Forelimb muscle (tissue), 1 donor: ENCODE data around the gene PDE11A. TPM values are rescaled to one million over a fixed set of nuclear protein-coding genes. Genes with fewer than 3 reads are reported as not detected.

Experiments used
- DNase-seq: peaks from one replicate; pipeline ENCODE4 v3.0.0-alpha.2; 2013; ENCODE audit warnings: low read depth
- polyA plus RNA-seq: library from polyadenylated mRNA; unstranded; fragments of 120-200 nt; gene quantifications from one replicate; pipeline ENCODE4 v1.2.1, GENCODE V29; 2013; ENCODE audit not compliant: insufficient read length

Gene PDE11A
- polyA plus RNA-seq, 1 donor: 1.00 TPM

- no peak for DNase-seq
Observed at GRCh38 chr2:177923323-177923722, 149.3 kb downstream of the PDE11A start.

- no peak for DNase-seq
Observed at GRCh38 chr2:177921726-177922125, 150.9 kb downstream of the PDE11A start.

GRCh38 chr2:177917169-177917568 lies 155.4 kb downstream of the PDE11A start:
- DNase-seq: no peak

GRCh38 chr2:177916342-177916741 lies 156.2 kb downstream of the PDE11A start:
- DNase-seq: no peak

GRCh38 chr2:177914247-177914646 lies 158.3 kb downstream of the PDE11A start:
- no peak for DNase-seq

DNA sequence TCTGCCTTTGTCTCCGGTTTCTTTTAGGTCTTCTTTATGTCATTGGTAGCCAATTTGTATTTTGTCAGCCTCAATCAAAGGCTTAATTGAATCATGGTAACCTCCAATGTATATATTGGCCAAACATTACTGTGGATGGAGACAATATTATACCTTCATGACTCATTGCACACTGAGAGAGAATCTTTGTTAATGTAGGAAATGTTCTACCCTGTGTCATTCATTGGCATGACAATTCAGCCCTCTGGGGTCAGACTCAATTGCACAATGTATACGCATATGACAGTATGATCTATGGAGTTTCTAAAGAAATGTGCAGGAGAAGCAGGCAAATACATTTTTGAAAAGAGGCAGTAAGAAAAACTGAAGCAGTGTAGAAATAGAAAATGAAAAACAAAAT lies 162.6 kb downstream of the PDE11A start:
- no peak for DNase-seq

DNA sequence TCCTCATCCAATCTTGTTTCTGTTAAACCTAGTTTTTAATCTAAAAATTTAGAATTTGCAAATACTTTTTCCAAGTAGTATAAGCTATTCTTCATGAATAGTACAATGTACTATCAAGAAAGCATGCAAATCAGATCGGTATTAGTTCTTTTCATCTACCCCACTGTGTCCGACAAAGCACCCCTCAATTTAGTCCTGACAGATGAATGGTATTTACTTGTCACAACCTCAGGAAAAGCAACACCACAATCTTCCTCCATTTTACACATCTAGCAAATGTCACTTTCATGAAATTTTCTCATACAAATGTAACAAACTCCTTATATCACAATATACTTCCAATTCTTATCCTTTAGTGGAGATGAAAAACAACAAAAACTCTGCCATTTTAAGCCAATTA lies 163.8 kb downstream of the PDE11A start:
- DNase-seq: no peak

DNA sequence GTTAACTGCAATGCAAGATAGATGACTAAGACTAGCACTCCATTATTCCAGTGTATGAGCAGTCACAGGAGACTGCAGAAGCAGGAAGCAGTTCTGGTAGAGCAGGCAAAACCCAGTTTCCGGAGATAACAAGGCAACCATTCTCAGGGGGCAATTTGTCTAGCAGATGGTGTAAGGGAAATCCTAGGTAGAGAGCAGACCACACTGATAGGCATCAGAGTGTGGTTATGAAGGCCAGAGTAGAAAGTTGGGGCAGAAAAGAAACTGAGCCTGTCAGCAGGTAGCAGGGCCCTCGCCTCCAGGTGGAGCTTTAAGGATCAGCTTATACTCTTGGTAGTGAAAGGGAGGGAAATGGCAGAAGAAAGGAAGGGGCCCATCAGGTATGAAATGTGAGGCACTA lies 164.4 kb downstream of the PDE11A start:
- DNase-seq: no peak

DNA sequence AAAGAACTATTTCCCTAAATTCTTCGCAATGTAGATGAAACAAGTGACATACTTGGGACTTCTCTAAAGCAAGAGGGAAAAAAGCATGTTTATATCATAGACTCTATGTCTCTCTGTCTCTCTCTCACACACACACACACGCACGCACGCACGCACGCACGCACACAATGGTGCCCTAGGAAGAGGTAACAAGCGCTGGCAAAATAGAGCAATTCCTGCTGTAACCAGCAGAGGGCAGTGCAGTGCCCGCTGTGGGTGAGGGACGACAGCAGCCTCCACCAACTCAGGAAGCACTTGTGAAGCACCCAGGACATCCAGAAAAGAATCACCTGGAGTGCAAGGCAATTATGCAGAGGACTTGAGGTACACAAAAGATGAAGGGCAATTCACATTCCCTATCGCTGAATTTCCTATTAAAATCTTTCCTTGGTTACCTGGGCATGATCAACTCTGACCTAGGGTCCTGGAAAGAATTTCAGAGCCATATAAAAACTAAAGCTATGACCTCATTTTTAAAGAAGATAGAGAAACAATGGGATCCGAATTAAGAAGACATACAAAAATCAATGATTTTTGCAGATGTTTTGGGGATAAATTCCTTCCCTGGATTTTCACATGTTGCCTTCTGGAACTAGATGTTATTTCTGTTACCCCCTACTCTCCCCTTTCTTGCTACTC lies 166.4 kb downstream of the PDE11A start:
- DNase-seq: no peak

DNA sequence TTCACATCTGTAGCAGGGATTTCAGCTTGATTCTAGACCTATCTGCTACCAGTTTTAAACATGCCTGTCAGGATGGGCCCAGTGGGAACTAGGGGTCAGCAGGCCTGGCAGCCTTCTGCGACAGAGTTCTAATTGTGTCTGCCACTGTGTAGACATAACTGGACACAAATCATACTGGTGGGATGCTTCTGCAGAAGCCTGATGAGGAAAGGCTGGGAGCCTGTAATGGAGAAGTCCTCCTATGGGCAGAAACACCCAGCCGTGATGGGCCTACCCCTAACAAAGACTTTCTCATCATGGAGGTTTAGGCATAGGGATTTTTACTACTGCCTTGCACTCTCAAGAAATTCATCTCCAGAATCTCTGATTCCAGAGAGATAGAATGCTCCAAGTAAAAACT lies 166.9 kb downstream of the PDE11A start:
- no peak for DNase-seq

DNA sequence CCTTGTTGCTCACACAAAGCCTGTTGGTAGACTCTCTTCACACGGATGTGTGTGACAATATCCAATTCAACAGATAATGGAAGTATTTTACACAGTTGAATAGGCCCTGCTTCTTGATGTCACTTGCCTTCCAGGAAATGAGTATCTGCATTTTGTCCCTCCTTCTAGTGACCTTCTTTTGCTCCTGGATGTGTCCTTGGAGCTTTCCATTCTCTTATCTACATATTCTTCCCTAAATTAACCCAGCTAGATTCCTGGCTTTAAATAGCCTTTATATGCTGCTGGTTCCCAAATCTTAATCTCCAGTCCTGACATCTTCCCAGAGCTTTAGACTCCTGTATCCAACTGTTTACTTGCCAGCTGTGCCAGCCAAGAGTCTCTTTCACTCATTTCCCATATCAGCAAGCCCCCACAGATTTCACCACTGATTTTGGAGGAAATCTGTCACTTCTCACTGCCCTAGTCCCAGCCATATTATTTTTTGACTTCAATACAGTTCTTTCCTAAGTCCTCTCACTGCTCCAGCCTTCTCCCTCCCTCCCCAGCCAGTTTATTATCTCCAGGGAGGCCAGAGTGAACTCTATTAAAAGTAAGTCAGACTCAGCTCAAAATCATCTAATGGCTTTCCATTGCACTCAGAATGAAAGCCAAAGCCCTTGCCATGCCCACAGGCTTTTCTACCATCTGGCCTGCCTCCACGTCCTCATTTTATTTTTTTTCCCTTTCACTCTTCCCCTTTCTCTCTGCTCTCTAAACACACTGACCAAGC lies 170.0 kb downstream of the PDE11A start:
- DNase-seq: no peak

DNA sequence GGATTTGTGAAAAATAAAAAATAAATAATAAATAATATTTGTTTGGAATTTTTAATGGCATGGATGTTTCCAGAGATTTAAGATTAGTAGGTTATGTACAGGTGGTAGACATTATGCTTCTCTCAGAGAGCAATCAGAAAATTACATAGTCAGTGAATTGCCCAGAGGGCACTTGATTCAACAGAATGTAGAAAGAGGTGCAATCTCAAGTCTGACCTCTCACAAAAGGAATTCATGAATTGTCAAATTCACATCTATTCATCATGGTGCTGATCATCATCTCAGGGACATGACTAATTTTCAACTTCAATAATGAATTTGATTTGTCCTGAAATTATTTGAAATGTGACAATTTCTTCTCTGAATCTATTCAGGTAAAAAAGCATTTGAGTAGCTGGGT lies 172.5 kb downstream of the PDE11A start:
- no peak for DNase-seq

DNA sequence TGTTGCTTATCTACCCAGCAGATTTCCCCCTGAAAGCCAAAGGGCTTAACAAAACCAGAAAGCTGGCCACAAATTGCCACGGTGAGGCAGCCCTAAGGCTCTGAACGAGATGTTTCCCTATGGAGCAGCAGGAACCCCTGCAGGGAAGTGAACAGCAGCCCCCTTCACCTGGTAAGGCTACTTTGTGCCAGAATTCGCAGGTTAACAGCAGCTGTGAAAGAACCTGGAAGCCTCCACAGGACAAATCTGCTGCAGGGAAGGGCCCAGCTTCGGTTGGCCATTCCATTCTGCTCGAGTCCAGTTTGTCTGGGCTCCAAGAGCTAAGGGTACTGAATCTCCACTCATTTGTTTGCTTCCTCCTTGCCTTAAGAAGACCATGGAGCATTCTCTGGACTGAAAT lies 175.3 kb downstream of the PDE11A start:
- no peak for DNase-seq

DNA sequence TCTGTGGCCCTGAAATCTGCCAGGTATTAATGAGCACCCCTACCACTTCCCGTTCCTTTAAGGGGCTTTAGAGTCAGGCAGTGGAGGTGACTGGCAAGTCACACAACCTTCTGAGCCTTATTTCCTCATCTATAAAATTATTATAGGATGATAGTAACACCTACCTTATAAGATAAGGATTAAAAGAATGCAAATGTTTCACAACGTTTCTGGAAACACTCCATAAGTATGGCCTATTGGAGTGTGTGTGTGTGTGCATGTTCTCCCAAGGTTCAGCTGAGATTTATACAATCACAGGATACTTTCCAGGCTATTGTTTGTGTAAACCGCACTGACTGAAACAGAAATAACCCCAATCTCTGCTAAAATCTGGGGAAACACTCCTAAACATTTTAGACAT lies 176.0 kb downstream of the PDE11A start:
- DNase-seq: no peak

DNA sequence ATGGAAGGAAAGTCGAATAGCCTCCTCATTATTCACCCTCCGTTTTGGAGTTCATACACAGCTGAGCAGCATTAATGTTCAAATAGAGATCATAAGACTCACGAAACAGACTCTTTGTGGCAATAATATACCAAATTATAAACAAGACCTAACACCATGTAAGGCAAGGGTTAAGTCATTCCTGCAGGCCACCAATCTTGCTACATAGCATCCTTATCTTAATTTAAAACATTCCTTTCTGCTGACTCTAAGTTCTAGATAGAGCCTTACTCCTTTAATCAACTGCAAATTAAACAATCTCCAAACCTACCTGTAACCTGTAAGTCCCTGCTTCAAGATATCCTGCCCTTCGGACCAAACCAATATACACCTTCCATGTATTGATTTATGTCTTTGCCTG lies 178.0 kb downstream of the PDE11A start:
- DNase-seq: no peak

DNA sequence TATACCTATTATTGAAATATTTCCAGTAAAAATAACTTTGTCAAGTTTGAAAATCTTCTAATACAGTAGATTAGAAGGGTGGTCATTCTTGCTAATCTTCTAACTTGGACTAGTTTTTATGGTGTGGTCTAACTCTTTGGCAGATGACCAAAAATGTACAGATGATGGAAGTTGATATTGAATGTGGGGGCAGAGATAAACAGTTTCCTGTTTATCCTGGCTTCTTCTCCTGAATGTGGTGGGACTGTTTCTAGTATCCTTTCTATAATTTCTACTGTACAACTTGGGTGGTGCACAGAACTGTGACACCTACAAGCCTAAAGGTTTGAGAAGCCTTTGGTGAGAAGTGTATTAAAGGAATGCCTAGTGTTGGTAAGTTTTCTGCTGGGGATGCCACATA lies 178.7 kb downstream of the PDE11A start:
- DNase-seq: no peak

- no peak for DNase-seq
Observed at GRCh38 chr2:177891533-177891932, 181.0 kb downstream of the PDE11A start.

DNA sequence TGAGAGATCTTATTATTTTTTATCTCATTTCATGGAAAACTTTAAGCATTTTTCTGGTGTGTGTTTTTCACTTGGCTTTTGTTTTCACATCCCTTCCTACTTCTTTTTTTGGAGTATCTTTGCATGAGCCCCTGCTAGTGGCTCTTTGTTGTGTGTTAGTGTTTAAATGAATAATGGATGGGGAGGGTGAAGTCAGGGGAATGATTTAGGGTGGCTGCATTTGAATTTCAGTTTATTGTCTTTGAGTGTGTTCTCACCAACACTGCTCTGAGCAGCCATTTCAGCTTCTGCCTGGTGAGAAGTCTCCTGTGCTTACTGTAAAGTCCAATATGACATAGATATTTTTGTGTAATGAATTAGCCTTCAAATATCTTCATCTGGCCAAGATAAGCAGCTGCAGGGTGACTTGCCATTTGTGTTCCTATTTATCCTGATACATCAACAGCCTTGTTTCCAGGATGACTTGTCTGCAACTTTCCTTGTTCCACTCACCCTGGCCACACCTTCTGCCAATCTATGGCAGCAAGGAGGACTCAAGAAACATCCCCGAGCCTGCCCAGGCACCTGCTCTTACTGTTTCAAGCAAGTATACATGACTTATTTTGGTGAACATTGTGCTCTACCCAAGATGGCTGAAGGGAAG lies 182.6 kb downstream of the PDE11A start:
- no peak for DNase-seq

GRCh38 chr2:177888581-177888980 lies 184.0 kb downstream of the PDE11A start:
- no peak for DNase-seq

GRCh38 chr2:177887722-177888121 lies 184.9 kb downstream of the PDE11A start:
- DNase-seq: no peak

GRCh38 chr2:177886824-177887223 lies 185.8 kb downstream of the PDE11A start:
- no peak for DNase-seq

GRCh38 chr2:177885828-177886466 lies 186.6 kb downstream of the PDE11A start:
- DNase-seq: no peak

GRCh38 chr2:177883177-177883576 lies 189.4 kb downstream of the PDE11A start:
- DNase-seq: no peak
